HEK293T (cell line): Measurements from ENCODE around the gene SH3GL3.

Experiments
- CTCF ChIA-PET: fragments of 350-600 bp; formaldehyde crosslinking; extraction: SDS; loops from one replicate; lab custom pipeline; 2021; ENCODE audit warnings: antibody characterized with exemption, inconsistent platforms; lab: Yijun Ruan, JAX
- POLR2A ChIA-PET: fragments of 350-600 bp; formaldehyde crosslinking; extraction: SDS; loops from one replicate; lab custom pipeline; 2020; ENCODE audit warnings: antibody characterized with exemption, inconsistent platforms; lab: Yijun Ruan, JAX
- DNase-seq: peaks from one replicate; pipeline ENCODE4 v3.0.0; 2012; ENCODE audit warnings: mixed read lengths; ENCODE audit errors: extremely low spot score
- ARNT ChIP-seq: fragments of 450-650 bp; IDR thresholded peaks from 2 replicates; pipeline ENCODE4 v1.6.1; 2017; ENCODE audit warnings: mild to moderate bottlenecking
- BHLHE40 ChIP-seq: fragments of 450-650 bp; IDR thresholded peaks from 2 replicates; pipeline ENCODE4 v1.6.1; 2016; ENCODE audit warnings: mild to moderate bottlenecking, moderate library complexity, borderline replicate concordance
- CTBP1 ChIP-seq: fragments of 450-650 bp; IDR thresholded peaks from 2 replicates; pipeline ENCODE4 v1.6.1; 2016; ENCODE audit warnings: borderline replicate concordance
- ELF4 ChIP-seq: fragments of 450-650 bp; IDR thresholded peaks from 2 replicates; pipeline ENCODE4 v1.6.1; 2017; ENCODE audit warnings: antibody characterized with exemption
- FOXA1 ChIP-seq: fragments of 450-650 bp; IDR thresholded peaks from 2 replicates; pipeline ENCODE4 v1.6.1; 2016; ENCODE audit warnings: mild to moderate bottlenecking
- FOXK2 ChIP-seq: fragments of 450-650 bp; IDR thresholded peaks from 2 replicates; pipeline ENCODE4 v1.6.1; 2016; ENCODE audit warnings: mild to moderate bottlenecking
- FOXM1 ChIP-seq: fragments of 450-650 bp; IDR thresholded peaks from 2 replicates; pipeline ENCODE4 v1.6.1; 2017; ENCODE audit warnings: mild to moderate bottlenecking, borderline replicate concordance
- HDGF ChIP-seq: fragments of 450-650 bp; IDR thresholded peaks from 2 replicates; pipeline ENCODE4 v1.6.1; 2017; ENCODE audit warnings: antibody characterized with exemption, borderline replicate concordance
- L3MBTL2 ChIP-seq: fragments of 450-650 bp; conservative IDR thresholded peaks from 2 replicates; pipeline ENCODE4 v1.6.1; 2016; ENCODE audit warnings: mild to moderate bottlenecking
- LEF1 ChIP-seq: fragments of 450-650 bp; IDR thresholded peaks from 2 replicates; pipeline ENCODE4 v1.6.1; 2017; ENCODE audit warnings: mild to moderate bottlenecking, borderline replicate concordance
- NFRKB ChIP-seq: fragments of 450-650 bp; IDR thresholded peaks from 2 replicates; pipeline ENCODE4 v1.6.1; 2016; ENCODE audit warnings: mild to moderate bottlenecking, moderate library complexity
- PKNOX1 ChIP-seq: fragments of 450-650 bp; IDR thresholded peaks from 2 replicates; pipeline ENCODE4 v1.6.1; 2016
- SP1 ChIP-seq: fragments of 450-650 bp; IDR thresholded peaks from 2 replicates; pipeline ENCODE4 v1.6.1; 2017
- SUZ12 ChIP-seq: fragments of 450-650 bp; IDR thresholded peaks from 2 replicates; pipeline ENCODE4 v1.6.1; 2016; ENCODE audit warnings: mild to moderate bottlenecking
- TARDBP ChIP-seq: fragments of 450-650 bp; IDR thresholded peaks from 2 replicates; pipeline ENCODE4 v1.6.1; 2016
- ZNF384 ChIP-seq: fragments of 450-650 bp; IDR thresholded peaks from 2 replicates; pipeline ENCODE4 v1.6.1; 2016

Gene SH3GL3

GRCh38 chr15:83476066-83476465 is 28.9 kb downstream of the SH3GL3 start:
- DNase-seq = no peak
- ChIA-PET CTCF (no interaction called here), POLR2A (no interaction called here)
- TF ChIP-seq ZNF384 = no peak
- no peak for TF ChIP-seq L3MBTL2
- TF ChIP-seq CTBP1 = no peak

GRCh38 chr15:83476708-83477107 is 29.6 kb downstream of the SH3GL3 start:
- no peak for DNase-seq

GRCh38 chr15:83477172-83477807 is 30.1 kb downstream of the SH3GL3 start:
- TF ChIP-seq HDGF (no peak), ELF4 (no peak), SUZ12 (no peak), ARNT (no peak), FOXM1 (no peak), SP1 (no peak), PKNOX1 (no peak), L3MBTL2 (no peak), TARDBP (no peak), FOXK2 (no peak), BHLHE40 (no peak), CTBP1 (no peak), FOXA1 (no peak), NFRKB (no peak)
- POLR2A ChIA-PET = no interaction called here
- no peak for DNase-seq
- CTCF ChIA-PET = no interaction called here

More at GRCh38 chr15:83476708-83477107, 29.6 kb downstream of the SH3GL3 start:
- ChIA-PET CTCF (interaction anchor here (0.6 kb wide), 1 partner anchor 30 kb away, joined by 3 read pairs; no protein-coding TSS in a partner anchor), POLR2A (no interaction called here)
- no peak for TF ChIP-seq FOXA1

- no peak for DNase-seq
- TF ChIP-seq ARNT (no peak), PKNOX1 (no peak), FOXA1 (no peak), TARDBP (no peak)
- ChIA-PET POLR2A (interaction anchor here (0.5 to 0.9 kb wide), 3 partner anchors 8 to 939 kb away, joined by 3 read pairs; partner anchors contain the start of gene SH3GL3), CTCF (interaction anchor here (0.6 kb wide), 1 partner anchor 31 kb away, joined by 3 read pairs; the partner anchor contains the start of gene SH3GL3)
Measured at GRCh38 chr15:83477808-83478537, 30.8 kb downstream of the SH3GL3 start.

- TF ChIP-seq ZNF384 = no peak
- no peak for TF ChIP-seq FOXM1
- TF ChIP-seq SUZ12 = no peak
- no peak for TF ChIP-seq L3MBTL2
- TF ChIP-seq NFRKB = no peak
- no peak for TF ChIP-seq PKNOX1
- no peak for TF ChIP-seq FOXK2
- TF ChIP-seq TARDBP = no peak
- no peak for TF ChIP-seq SP1
- TF ChIP-seq ARNT = no peak
- TF ChIP-seq LEF1 = no peak
- TF ChIP-seq HDGF = no peak
- TF ChIP-seq FOXA1 = no peak
- TF ChIP-seq ELF4 = no peak
- ChIA-PET CTCF (no interaction called here), POLR2A (no interaction called here)
- DNase-seq = no peak
Measured at GRCh38 chr15:83483612-83484011, 36.5 kb downstream of the SH3GL3 start.

GRCh38 chr15:83484636-83485035 is 37.5 kb downstream of the SH3GL3 start:
- no peak for DNase-seq
- TF ChIP-seq ZNF384 (no peak), SP1 (no peak), FOXM1 (no peak)
- POLR2A ChIA-PET = no interaction called here
- CTCF ChIA-PET = no interaction called here

GRCh38 chr15:83486363-83486762 is 39.2 kb downstream of the SH3GL3 start:
- ChIA-PET POLR2A (no interaction called here), CTCF (no interaction called here)
- no peak for DNase-seq
- TF ChIP-seq SP1 (no peak), HDGF (no peak), NFRKB (no peak), FOXM1 (no peak), SUZ12 (no peak)
